Measurements from ENCODE around the gene FIBP. TPM values are rescaled to one million over a fixed set of nuclear protein-coding genes. Genes with fewer than 3 reads are reported as not detected.

The FIBP gene
- total RNA-seq, 4 donors from 2014 or later = 69.4 to 103 (median 86.2) TPM

DNA sequence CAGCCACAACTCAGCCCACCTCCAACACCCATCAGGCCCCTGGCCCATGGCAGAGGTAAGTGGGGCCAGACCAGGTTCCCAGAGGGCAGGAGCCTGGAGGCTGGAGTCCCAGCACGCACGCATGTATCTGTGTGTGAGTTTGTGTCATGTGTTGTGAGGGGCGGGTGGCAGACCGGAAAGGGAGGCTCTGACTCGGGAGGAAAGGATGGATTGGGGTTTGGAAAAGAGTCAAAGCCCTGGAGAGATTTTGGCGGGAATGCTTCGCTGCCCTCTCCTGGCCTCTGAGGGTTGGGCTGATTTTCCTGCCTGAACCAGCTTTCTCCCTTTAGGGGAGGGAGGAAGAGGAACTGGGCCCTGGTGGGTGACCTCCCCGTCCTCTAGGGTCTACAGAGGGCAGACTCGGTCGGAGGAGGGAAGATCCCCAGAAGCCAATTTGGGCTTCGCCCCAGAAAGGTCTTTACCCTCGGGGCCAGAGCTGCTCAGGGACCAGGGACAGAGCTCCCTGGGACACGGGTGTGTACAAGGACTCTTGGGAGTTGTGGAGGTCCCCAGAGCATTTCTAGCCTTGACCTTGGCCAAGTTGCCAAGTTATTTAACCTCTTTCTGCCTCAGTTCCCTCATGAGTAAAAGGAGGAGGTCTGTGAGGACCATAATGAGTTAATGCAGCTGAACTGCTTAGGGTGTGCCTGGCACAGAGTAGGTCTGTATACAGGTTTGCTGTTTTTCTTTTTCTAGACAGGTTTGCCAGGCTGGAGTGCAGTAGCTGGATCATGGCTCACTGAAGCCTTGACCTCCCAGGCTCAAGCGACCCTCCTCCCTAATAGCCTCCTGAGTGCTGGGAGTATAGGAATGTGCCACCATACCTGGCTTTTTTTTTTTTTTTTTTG is 23.7 kb upstream of the FIBP start:
- no peak for TF ChIP-seq POLR2A (IDR thresholded peaks at IDR 0.05)
- TF ChIP-seq, protein P1, sequence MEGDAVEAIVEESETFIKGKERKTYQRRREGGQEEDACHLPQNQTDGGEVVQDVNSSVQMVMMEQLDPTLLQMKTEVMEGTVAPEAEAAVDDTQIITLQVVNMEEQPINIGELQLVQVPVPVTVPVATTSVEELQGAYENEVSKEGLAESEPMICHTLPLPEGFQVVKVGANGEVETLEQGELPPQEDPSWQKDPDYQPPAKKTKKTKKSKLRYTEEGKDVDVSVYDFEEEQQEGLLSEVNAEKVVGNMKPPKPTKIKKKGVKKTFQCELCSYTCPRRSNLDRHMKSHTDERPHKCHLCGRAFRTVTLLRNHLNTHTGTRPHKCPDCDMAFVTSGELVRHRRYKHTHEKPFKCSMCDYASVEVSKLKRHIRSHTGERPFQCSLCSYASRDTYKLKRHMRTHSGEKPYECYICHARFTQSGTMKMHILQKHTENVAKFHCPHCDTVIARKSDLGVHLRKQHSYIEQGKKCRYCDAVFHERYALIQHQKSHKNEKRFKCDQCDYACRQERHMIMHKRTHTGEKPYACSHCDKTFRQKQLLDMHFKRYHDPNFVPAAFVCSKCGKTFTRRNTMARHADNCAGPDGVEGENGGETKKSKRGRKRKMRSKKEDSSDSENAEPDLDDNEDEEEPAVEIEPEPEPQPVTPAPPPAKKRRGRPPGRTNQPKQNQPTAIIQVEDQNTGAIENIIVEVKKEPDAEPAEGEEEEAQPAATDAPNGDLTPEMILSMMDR (IDR thresholded peaks at IDR 0.05) = no peak
- no peak overlapping the region for H3K4me3 ChIP-seq (ENCODE audit: low read depth, poor library complexity, severe bottlenecking)
- intact Hi-C loops (cut with DNase I; ENCODE audit: low total_unique reads) = no loop called here
- 8 to 12% methylated on average over 14 of the region's 14 CpGs for WGBS, 2 donors
- DNase-seq (ENCODE audit: low spot score in 2 of 2) = peak in 1 of 2 donors; percentile 95

DNA sequence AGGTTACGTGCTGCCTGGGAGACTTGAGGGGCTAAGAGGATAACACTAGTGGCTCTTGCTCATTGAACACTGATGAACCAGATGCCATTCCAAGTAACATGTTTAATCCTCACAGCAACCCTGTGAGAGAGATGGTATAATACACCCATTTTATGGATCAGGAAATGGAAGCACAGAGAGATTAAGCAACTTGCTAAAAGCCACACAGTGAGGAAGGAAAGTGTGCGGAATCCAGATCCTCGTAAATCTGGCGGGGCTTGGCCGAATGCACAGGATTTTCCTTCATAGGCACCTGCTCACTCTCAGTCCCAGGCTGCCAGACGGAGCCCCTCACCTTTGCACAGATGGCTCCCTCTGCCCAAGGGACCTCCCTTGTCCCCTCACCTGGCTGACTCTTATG is 19.6 kb upstream of the FIBP start:
- intact Hi-C loops (cut with DNase I; ENCODE audit: low total_unique reads) = no loop called here
- H3K4me3 ChIP-seq (ENCODE audit: low read depth, poor library complexity, severe bottlenecking) = no peak overlapping the region
- TF ChIP-seq, protein P1 (IDR thresholded peaks at IDR 0.05) = no peak
- no peak for TF ChIP-seq POLR2A (IDR thresholded peaks at IDR 0.05)
- WGBS, 2 donors = 87 to 88% methylated on average over 6 of the region's 6 CpGs
- no peak for DNase-seq (ENCODE audit: low spot score in 2 of 2)

DNA sequence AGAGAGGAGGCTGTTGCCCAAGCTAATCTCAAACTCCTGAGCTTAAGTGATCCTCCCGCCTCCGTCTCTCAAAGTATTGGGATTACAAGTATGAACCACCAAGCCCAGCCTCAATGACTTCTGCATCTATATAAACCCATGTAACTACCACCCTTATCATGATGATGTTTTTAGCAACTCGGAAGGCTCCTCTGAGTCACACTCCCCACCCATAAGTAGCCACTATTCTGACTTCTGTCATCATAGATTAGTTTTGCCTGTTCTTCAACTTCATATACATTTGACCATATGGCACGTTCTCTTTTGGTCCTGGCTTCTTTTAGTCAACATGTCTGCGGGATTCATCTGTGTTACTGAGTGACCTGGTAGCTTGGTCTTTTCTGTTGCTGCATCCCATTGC is 18.3 kb upstream of the FIBP start:
- H3K4me3 ChIP-seq (ENCODE audit: low read depth, poor library complexity, severe bottlenecking) = no peak overlapping the region
- intact Hi-C loops (cut with DNase I; ENCODE audit: low total_unique reads) = no loop called here
- TF ChIP-seq, protein P1 (IDR thresholded peaks at IDR 0.05) = no peak
- TF ChIP-seq POLR2A (IDR thresholded peaks at IDR 0.05) = no peak
- no peak for DNase-seq (ENCODE audit: low spot score in 2 of 2)
- WGBS, 2 donors = 85 to 92% methylated on average over 5 of the region's 5 CpGs

DNA sequence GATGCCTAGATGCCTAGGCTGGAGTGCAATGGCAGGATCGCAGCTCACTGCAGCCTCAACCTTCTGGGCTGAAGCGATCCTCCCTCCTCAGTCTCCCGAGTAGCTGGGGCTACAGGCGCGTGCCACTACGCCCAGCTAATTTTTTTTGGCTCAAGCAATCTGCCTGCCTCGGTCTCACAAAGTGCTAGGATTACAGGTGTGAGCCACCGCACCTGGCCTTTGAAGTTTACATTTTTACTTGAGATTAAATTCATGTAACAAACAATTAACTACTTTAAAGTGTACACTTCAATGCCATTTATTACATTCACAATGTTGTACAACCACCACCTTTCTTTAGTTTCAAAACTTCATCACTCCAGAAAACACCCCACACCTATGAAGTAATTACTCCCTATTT is 15.4 kb upstream of the FIBP start:
- WGBS, 2 donors = 73 to 76% methylated on average over 8 of the region's 8 CpGs
- intact Hi-C loops (cut with DNase I; ENCODE audit: low total_unique reads) = no loop called here
- no peak for DNase-seq (ENCODE audit: low spot score in 2 of 2)
- TF ChIP-seq, protein P1 (IDR thresholded peaks at IDR 0.05) = no peak
- no peak for TF ChIP-seq POLR2A (IDR thresholded peaks at IDR 0.05)
- H3K4me3 ChIP-seq (ENCODE audit: low read depth, poor library complexity, severe bottlenecking) = no peak overlapping the region

DNA sequence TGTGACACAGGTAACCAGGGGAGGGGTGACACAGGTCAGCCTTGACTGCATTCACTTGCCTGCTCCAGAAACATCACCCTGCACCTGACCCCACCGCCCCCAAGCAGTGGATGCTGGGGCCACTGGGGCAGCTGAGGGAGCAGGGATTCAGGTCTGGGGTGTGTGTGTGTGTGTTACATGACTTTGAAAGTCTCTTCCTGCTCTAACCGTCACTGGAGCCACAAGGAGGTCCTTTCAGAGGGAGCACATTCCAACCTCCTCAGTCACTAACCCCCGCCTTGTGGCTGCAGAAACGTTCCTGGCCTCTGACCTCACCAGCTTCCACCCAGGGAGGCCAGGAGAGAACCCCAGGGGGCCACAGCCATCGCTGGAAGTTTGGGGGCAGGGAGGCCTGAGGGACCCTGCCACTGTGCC is 14.8 kb upstream of the FIBP start:
- 23 to 27% methylated on average over 5 of the region's 5 CpGs for WGBS, 2 donors
- no peak overlapping the region for H3K4me3 ChIP-seq (ENCODE audit: low read depth, poor library complexity, severe bottlenecking)
- TF ChIP-seq, protein P1 (IDR thresholded peaks at IDR 0.05) = no peak
- TF ChIP-seq POLR2A (IDR thresholded peaks at IDR 0.05) = no peak
- intact Hi-C loops (cut with DNase I; ENCODE audit: low total_unique reads) = no loop called here
- DNase-seq (ENCODE audit: low spot score in 2 of 2) = no peak

DNA sequence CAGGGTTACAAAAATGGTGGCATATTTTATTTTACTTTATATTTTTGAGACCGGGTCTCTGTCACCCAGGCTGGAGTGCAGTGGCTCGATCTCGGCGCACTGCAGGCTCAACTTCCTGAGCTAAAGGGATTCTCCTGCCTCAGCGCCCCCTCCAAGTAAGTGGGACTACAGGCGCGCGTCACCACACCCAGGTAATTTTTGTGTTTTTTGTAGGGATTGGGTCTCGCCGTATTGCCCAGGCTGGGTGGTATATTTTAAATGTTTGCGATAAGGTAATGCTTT is 12.6 kb upstream of the FIBP start:
- WGBS, 2 donors = 79 to 82% methylated on average over 11 of the region's 11 CpGs
- intact Hi-C loops (cut with DNase I; ENCODE audit: low total_unique reads) = no loop called here
- no peak for TF ChIP-seq POLR2A (IDR thresholded peaks at IDR 0.05)
- TF ChIP-seq, protein P1 (IDR thresholded peaks at IDR 0.05) = no peak
- no peak overlapping the region for H3K4me3 ChIP-seq (ENCODE audit: low read depth, poor library complexity, severe bottlenecking)
- DNase-seq (ENCODE audit: low spot score in 2 of 2) = no peak

All from lower leg skin (tissue), 4 donors.